ENCODE data around the gene TFAP2A. TPM values are rescaled to one million over a fixed set of nuclear protein-coding genes. Genes with fewer than 3 reads are reported as not detected.

TFAP2A gene
- total RNA-seq, 4 donors from 2014 or later: 0.40 to 0.78 TPM; not detected in 2

GRCh38 chr6:10437891-10438290 lies 23.0 kb upstream of the TFAP2A start:
- TF ChIP-seq, protein P1, sequence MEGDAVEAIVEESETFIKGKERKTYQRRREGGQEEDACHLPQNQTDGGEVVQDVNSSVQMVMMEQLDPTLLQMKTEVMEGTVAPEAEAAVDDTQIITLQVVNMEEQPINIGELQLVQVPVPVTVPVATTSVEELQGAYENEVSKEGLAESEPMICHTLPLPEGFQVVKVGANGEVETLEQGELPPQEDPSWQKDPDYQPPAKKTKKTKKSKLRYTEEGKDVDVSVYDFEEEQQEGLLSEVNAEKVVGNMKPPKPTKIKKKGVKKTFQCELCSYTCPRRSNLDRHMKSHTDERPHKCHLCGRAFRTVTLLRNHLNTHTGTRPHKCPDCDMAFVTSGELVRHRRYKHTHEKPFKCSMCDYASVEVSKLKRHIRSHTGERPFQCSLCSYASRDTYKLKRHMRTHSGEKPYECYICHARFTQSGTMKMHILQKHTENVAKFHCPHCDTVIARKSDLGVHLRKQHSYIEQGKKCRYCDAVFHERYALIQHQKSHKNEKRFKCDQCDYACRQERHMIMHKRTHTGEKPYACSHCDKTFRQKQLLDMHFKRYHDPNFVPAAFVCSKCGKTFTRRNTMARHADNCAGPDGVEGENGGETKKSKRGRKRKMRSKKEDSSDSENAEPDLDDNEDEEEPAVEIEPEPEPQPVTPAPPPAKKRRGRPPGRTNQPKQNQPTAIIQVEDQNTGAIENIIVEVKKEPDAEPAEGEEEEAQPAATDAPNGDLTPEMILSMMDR (IDR thresholded peaks at IDR 0.05): no peak
- no peak for TF ChIP-seq POLR2A (IDR thresholded peaks at IDR 0.05)
- 73 to 86% methylated on average over 3 of the region's 3 CpGs for WGBS, 2 donors
- no peak overlapping the region for H3K27ac ChIP-seq
- no peak for DNase-seq
- no peaks in the 10 kb centered on the region for H3K27me3 ChIP-seq
- H3K4me1 ChIP-seq: no peaks in the 10 kb centered on the region
- no peak overlapping the region for H3K4me3 ChIP-seq (replicated peaks in 1 of 3)
- no peaks in the 10 kb centered on the region for H3K9me3 ChIP-seq
- H3K36me3 ChIP-seq: no peaks in the 10 kb centered on the region
- intact Hi-C loops (cut with DNase I): loop anchor here (10.0 kb wide), 1 partner anchor 883 kb away; no protein-coding TSS in a partner anchor

DNA sequence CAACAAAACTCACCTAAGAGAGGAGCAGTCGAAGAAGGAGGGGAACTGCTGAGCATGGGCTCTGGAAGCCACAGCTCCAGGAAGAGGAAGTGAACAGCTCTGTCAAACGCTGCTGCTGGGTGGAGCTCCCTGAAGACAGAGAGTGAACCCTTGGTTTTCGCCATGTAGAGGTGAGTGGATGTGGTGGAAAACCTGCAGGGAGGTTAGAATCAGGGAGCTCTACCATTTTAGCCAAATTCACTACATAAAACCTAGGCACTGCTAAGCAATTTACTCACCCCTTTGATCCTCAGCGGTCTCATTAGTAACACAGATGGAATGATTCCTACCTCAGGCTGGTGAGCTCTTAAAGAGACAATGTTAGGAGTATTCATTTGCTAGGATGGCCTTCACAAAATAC lies 19.4 kb upstream of the TFAP2A start:
- TF ChIP-seq, protein P1 (IDR thresholded peaks at IDR 0.05): no peak
- TF ChIP-seq POLR2A (IDR thresholded peaks at IDR 0.05): no peak
- Histone ChIP-seq H3K9me3 (no peaks in the 10 kb centered on the region), H3K4me1 (no peaks in the 10 kb centered on the region), H3K27me3 (no peaks in the 10 kb centered on the region), H3K27ac (no peak overlapping the region), H3K36me3 (no peaks in the 10 kb centered on the region), H3K4me3 (replicated peaks in 1 of 3) (no peak overlapping the region)
- no peak for DNase-seq
- 70 to 73% methylated on average over 4 of the region's 4 CpGs for WGBS, 2 donors
- intact Hi-C loops (cut with DNase I): loop anchor here (10.0 kb wide), 1 partner anchor 879 kb away; no protein-coding TSS in a partner anchor

GRCh38 chr6:10433322-10433721 lies 18.4 kb upstream of the TFAP2A start:
- DNase-seq: no peak
- no peak for TF ChIP-seq POLR2A (IDR thresholded peaks at IDR 0.05)
- TF ChIP-seq, protein P1 (IDR thresholded peaks at IDR 0.05): no peak
- WGBS, 2 donors: 80 to 83% methylated on average over 4 of the region's 4 CpGs
- no peaks in the 10 kb centered on the region for H3K9me3 ChIP-seq
- H3K4me3 ChIP-seq (replicated peaks in 1 of 3): no peak overlapping the region
- intact Hi-C loops (cut with DNase I): loop anchor here (10.0 kb wide), 1 partner anchor 879 kb away; no protein-coding TSS in a partner anchor
- no peak overlapping the region for H3K27ac ChIP-seq
- no peaks in the 10 kb centered on the region for H3K4me1 ChIP-seq
- H3K27me3 ChIP-seq: no peaks in the 10 kb centered on the region
- H3K36me3 ChIP-seq: no peaks in the 10 kb centered on the region

DNA sequence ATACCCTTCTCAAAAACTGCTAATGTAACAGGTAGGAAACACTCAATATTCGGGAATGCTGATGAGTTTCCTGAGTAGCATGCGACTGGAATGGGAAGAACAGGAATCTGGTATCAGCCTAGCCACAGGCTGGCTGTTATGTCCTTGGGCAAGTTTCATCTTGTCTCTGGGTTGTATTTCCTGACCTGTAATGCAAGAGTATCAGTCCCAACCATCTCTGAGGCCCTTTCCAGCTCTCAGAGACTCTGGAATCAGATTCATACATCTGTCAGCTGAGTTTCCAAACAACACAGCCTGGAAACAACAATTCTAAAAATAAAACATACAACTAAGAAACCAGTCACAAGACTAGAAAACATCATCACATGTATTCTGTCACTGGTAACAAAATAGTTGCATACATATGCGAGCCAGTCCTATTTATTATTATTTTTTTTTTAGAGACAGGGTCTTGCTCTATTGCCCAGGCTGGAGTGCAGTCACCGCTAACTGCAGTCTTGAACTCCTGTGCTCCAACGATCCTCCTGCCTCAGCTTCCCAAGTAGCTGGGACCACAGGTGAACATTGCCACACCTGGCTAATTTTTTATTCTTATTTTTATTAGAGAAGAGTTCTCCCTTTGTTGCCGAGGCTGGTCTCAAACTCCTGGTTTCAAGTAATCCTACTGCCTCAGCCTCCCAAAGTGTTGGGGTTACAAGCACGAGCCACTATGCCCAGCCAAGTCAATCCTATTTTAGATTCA lies 16.7 kb upstream of the TFAP2A start:
- H3K4me3 ChIP-seq (replicated peaks in 1 of 3): no peak overlapping the region
- H3K9me3 ChIP-seq: no peaks in the 10 kb centered on the region
- intact Hi-C loops (cut with DNase I): loop anchor here (10.0 kb wide), 1 partner anchor 877 kb away; no protein-coding TSS in a partner anchor
- peaks cover 0 to 5% of the 10 kb centered on the region in 2 donors for H3K4me1 ChIP-seq
- no peaks in the 10 kb centered on the region for H3K27me3 ChIP-seq
- no peaks in the 10 kb centered on the region for H3K36me3 ChIP-seq
- DNase-seq: no peak
- TF ChIP-seq POLR2A (IDR thresholded peaks at IDR 0.05): no peak
- TF ChIP-seq, protein P1 (IDR thresholded peaks at IDR 0.05): no peak
- WGBS, 2 donors: 83% methylated on average over 7 of the region's 7 CpGs
- no peak overlapping the region for H3K27ac ChIP-seq

Measured in thyroid gland (tissue), 4 donors.